ENCODE measurements around the gene RPN1. TPM values are rescaled to one million over a fixed set of nuclear protein-coding genes. Genes with fewer than 3 reads are reported as not detected.

Gene RPN1
- total and polyA plus RNA-seq, 10 of the 15 experiments (the other 5 are each of a cell fraction or from before 2014, with no cell fraction given), result 56.1 to 266 (median 157) TPM

GRCh38 chr3:128693696-128694095 lies 43.1 kb upstream of the RPN1 start (continued):
- no peak for TF ChIP-seq TBL1XR1 (IDR thresholded peaks at IDR 0.05; ENCODE audit: low read depth, low read length)
- no peak for TF ChIP-seq CHD1 (IDR thresholded peaks at IDR 0.05; ENCODE audit: low read depth, low read length)
- TF ChIP-seq, protein P1, sequence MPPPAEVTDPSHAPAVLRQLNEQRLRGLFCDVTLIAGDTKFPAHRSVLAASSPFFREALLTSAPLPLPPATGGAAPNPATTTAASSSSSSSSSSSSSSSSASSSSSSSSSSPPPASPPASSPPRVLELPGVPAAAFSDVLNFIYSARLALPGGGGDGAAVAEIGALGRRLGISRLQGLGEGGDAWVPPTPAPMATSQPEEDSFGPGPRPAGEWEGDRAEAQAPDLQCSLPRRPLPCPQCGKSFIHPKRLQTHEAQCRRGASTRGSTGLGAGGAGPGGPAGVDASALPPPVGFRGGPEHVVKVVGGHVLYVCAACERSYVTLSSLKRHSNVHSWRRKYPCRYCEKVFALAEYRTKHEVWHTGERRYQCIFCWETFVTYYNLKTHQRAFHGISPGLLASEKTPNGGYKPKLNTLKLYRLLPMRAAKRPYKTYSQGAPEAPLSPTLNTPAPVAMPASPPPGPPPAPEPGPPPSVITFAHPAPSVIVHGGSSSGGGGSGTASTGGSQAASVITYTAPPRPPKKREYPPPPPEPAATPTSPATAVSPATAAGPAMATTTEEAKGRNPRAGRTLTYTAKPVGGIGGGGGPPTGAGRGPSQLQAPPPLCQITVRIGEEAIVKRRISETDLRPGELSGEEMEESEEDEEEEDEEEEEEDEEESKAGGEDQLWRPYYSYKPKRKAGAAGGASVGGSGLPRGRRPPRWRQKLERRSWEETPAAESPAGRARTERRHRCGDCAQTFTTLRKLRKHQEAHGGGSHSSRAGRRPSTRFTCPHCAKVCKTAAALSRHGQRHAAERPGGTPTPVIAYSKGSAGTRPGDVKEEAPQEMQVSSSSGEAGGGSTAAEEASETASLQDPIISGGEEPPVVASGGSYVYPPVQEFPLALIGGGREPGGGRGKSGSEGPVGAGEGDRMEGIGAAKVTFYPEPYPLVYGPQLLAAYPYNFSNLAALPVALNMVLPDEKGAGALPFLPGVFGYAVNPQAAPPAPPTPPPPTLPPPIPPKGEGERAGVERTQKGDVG (CRISPR knock-in tag; IDR thresholded peaks at IDR 0.05), result no peak

- BruUV-seq (replicated peaks), result no TSS peak
- Histone ChIP-seq H3K27me3 (replicated peaks in 1 of 2; ENCODE audit: control insufficient read depth in 2 of 2, insufficient read depth in 2 of 2, low read length in 1 of 2) (no peaks in the 10 kb centered on the region), H3K4me3 (no peak overlapping the region), H2AFZ (ENCODE audit: control insufficient read depth, low read depth, low read length) (no peak overlapping the region), H3K79me2 (ENCODE audit: control insufficient read depth, insufficient read depth, low read length) (no peaks in the 10 kb centered on the region), H3K4me1 (ENCODE audit: control insufficient read depth, insufficient read depth, low read length) (no peaks in the 10 kb centered on the region), H3K9me3 (replicated peaks; ENCODE audit: control insufficient read depth, insufficient read depth, low read length) (no peaks in the 10 kb centered on the region), H4K20me1 (ENCODE audit: control insufficient read depth, insufficient read depth) (no peaks in the 10 kb centered on the region), H3K36me3 (ENCODE audit: control insufficient read depth in 2 of 2, insufficient read depth in 2 of 2, low read length in 1 of 2) (no peaks in the 10 kb centered on the region), H3K9ac (ENCODE audit: control insufficient read depth, insufficient read depth, low read length) (no peak overlapping the region), H3K27ac (ENCODE audit: control insufficient read depth, insufficient read depth) (no peak overlapping the region), H3K4me2 (ENCODE audit: control insufficient read depth, insufficient read depth) (no peak overlapping the region)
- RAD21 ChIA-PET (ENCODE audit: unreplicated experiment), result interaction anchor here (0.9 to 1.1 kb wide), 2 partner anchors 8 to 63 kb away, joined by 3 to 5 read pairs; no protein-coding TSS in a partner anchor
- no peak for DNase-seq (ENCODE audit: low read depth, low spot score)
- FAIRE-seq, result no peak
- ATAC-seq, result no peak
- POLR2A ChIA-PET, result no interaction called here
- in situ Hi-C loops (cut with MboI) (no loop called here), intact Hi-C loops (cut with micrococcal nuclease; ENCODE audit: unreplicated experiment) (no loop called here)
- CTCF ChIA-PET, result interaction anchor here (1.5 kb wide), 1 partner anchor 8 kb away, joined by 7 read pairs; no protein-coding TSS in a partner anchor
- SMC1A ChIA-PET (ENCODE audit: uncharacterized antibody, unreplicated experiment), result interaction anchor here (0.8 to 1.0 kb wide), 2 partner anchors 9 to 115 kb away, joined by 3 read pairs; no protein-coding TSS in a partner anchor
- WGBS (ENCODE audit: insufficient coverage, insufficient replicate concordance, low lambda C conversion rate, missing lambda C conversion rate), result 70% methylated on average over 5 of the region's 5 CpGs
- TF ChIP-seq CHD1 (IDR thresholded peaks at IDR 0.05; ENCODE audit: low read depth, low read length) (no peak), PAX8 (IDR thresholded peaks at IDR 0.05) (no peak), RELA (IDR thresholded peaks at IDR 0.05; ENCODE audit: borderline replicate concordance, partially characterized antibody) (no peak), MYC (IDR thresholded peaks at IDR 0.05; ENCODE audit: insufficient read depth, insufficient read length, insufficient replicate concordance, low read length, severe bottlenecking) (no peak), RBBP5 (conservative IDR thresholded peaks at IDR 0.05) (no peak), ASH2L (IDR thresholded peaks at IDR 0.05; ENCODE audit: borderline replicate concordance, low read depth) (no peak), CREM (IDR thresholded peaks at IDR 0.05; ENCODE audit: low read depth) (no peak), SPI1 (IDR thresholded peaks at IDR 0.05; ENCODE audit: borderline replicate concordance, insufficient read depth, low read depth, low read length) (no peak), MEF2A (IDR thresholded peaks at IDR 0.05; ENCODE audit: insufficient read depth, low read depth, low read length) (no peak)
- TF ChIP-seq, protein P2, sequence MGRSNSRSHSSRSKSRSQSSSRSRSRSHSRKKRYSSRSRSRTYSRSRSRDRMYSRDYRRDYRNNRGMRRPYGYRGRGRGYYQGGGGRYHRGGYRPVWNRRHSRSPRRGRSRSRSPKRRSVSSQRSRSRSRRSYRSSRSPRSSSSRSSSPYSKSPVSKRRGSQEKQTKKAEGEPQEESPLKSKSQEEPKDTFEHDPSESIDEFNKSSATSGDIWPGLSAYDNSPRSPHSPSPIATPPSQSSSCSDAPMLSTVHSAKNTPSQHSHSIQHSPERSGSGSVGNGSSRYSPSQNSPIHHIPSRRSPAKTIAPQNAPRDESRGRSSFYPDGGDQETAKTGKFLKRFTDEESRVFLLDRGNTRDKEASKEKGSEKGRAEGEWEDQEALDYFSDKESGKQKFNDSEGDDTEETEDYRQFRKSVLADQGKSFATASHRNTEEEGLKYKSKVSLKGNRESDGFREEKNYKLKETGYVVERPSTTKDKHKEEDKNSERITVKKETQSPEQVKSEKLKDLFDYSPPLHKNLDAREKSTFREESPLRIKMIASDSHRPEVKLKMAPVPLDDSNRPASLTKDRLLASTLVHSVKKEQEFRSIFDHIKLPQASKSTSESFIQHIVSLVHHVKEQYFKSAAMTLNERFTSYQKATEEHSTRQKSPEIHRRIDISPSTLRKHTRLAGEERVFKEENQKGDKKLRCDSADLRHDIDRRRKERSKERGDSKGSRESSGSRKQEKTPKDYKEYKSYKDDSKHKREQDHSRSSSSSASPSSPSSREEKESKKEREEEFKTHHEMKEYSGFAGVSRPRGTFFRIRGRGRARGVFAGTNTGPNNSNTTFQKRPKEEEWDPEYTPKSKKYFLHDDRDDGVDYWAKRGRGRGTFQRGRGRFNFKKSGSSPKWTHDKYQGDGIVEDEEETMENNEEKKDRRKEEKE (IDR thresholded peaks at IDR 0.05), result no peak
- TF ChIP-seq, protein P3, sequence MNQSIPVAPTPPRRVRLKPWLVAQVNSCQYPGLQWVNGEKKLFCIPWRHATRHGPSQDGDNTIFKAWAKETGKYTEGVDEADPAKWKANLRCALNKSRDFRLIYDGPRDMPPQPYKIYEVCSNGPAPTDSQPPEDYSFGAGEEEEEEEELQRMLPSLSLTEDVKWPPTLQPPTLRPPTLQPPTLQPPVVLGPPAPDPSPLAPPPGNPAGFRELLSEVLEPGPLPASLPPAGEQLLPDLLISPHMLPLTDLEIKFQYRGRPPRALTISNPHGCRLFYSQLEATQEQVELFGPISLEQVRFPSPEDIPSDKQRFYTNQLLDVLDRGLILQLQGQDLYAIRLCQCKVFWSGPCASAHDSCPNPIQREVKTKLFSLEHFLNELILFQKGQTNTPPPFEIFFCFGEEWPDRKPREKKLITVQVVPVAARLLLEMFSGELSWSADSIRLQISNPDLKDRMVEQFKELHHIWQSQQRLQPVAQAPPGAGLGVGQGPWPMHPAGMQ (IDR thresholded peaks at IDR 0.05; ENCODE audit: borderline replicate concordance), result no peak
Observed at GRCh38 chr3:128689060-128689459, 38.4 kb upstream of the RPN1 start.

Measured in GM12878 (cell line).